Kidney (tissue), 14 donors: ENCODE results near the gene PRMT3. TPM values are rescaled to one million over a fixed set of nuclear protein-coding genes. Genes with fewer than 3 reads are reported as not detected.

Experiments
- DNase-seq, 5 donors: peaks; one replicate each; pipeline ENCODE4 v3.0.0-alpha.2; 2013 to 2020
- FAIRE-seq: peaks from 2 replicates; lab custom pipeline; 2012; peaks lifted over from hg19 to GRCh38; lab: Jason Lieb, UNC
- H3K27ac ChIP-seq, 2 donors: one replicate each; pipeline ENCODE4 v1.7.0; 2013; ENCODE audit warnings: low read depth in 2 of 2, low read length in 2 of 2, inconsistent platforms in 1 of 2
- H3K27me3 ChIP-seq: one replicate; pipeline ENCODE4 v1.7.1; 2013; ENCODE audit warnings: low read length, inconsistent platforms; ENCODE audit not compliant: control insufficient read depth, insufficient read depth
- H3K36me3 ChIP-seq, 3 donors: one replicate each; pipeline versions ENCODE4 v1.7.0 to v1.7.1; 2013; ENCODE audit warnings: low read length in 3 of 3, control low read depth in 1 of 3, inconsistent platforms in 1 of 3; ENCODE audit not compliant: insufficient read depth in 3 of 3, control insufficient read depth in 2 of 3
- H3K4me1 ChIP-seq, 3 donors: one replicate each; pipeline versions ENCODE4 v1.7.0 to v1.7.1; 2013; ENCODE audit warnings: low read length in 3 of 3, inconsistent platforms in 1 of 3, low read depth in 1 of 3; ENCODE audit not compliant: control insufficient read depth in 2 of 3, insufficient read depth in 2 of 3
- H3K4me3 ChIP-seq, 3 donors: one replicate each; pipeline versions ENCODE4 v1.7.0 to v1.8.1; 2013; ENCODE audit warnings: low read length in 3 of 3, control low read depth in 1 of 3, inconsistent platforms in 1 of 3
- H3K9ac ChIP-seq, 3 donors: one replicate each; pipeline versions ENCODE4 v1.7.0 to v1.7.1; 2013; ENCODE audit warnings: low read length in 3 of 3, control low read depth in 1 of 3, inconsistent platforms in 1 of 3
- H3K9me3 ChIP-seq, 3 donors: one replicate each; pipeline versions ENCODE4 v1.7.0 to v1.7.1; 2013; ENCODE audit warnings: low read length in 3 of 3, control low read depth in 1 of 3, inconsistent platforms in 1 of 3; ENCODE audit not compliant: control insufficient read depth in 2 of 3, insufficient read depth in 1 of 3
- intact Hi-C: fragments of 100-400 bp; cut with DNase I; formaldehyde crosslinking; loops from one replicate; pipeline ENCODE4 v1.11.1; 2022
- polyA plus RNA-seq: library from polyadenylated mRNA; stranded (reverse); fragments of 350-450 nt; fragmentation: Illumina TruSeq; extraction: RNeasy Lipid Tissue Mini Kit (QIAGEN cat#74804); gene quantifications from one replicate; pipeline ENCODE4 v1.2.3, GENCODE V29; 2014; ENCODE audit warnings: low read depth, low replicate concordance; ENCODE audit not compliant: insufficient read depth
- total RNA-seq: library from RNA; stranded (reverse); fragmentation: NEBNext Ultra II Directional; extraction: Animal tissue kit (Norgen Biotek cat#: 25700); gene quantifications from one replicate; pipeline ENCODE4 v1.2.1, GENCODE V29; 2021
- TF ChIP-seq, protein P1 (sequence below): IDR thresholded peaks from 3 replicates; pipeline ENCODE4 v1.5.1; 2012; ENCODE audit warnings: mild to moderate bottlenecking, moderate library complexity, borderline replicate concordance; ENCODE audit not compliant: insufficient read depth; ENCODE audit errors: extremely low read depth
- donor health status: control.
- donor health status: control.
- donor health status: control.
- donor health status: control.
- donor health status: control.
- donor health status: DM: yes; HTN: yes; CAD: no.
- donor health status: Normal renal cell carcinoma (clear cell type).

The PRMT3 gene
- total and polyA plus RNA-seq, 2 donors from 2014 or later, result 6.8 to 16.0 TPM

DNA sequence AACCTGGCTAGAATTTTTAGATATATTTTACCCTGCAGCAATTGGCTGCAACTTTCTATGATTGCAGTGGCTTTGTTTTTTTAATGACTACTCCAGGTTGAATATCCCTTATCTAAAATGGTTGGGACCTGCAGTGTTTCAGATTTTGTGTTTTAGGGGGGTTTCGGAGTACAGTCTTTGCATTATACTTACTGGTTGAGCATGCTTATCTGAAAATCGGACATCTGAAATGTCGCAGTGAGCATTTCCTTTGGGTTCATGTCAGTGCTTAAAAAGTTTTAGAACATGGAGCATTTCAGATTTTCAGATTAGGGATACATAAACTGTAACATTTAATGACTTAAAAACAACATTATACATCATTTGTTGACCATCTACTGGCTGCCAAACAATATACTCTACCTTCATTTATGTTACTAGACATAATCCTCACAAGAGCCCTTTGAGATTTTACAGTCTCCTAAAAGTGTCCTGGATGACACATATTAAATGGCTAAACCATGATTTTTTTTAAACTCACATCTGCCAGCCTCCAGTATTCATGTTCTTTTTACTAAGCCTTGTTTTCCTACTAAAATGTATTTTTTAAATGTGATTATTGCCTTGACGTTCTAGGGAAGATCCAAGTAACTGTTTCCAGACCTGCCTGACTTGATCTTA is 66.3 kb downstream of the PRMT3 start:
- Histone ChIP-seq H3K27me3 (no peaks in the 10 kb centered on the region), H3K4me1 (no peaks in the 10 kb centered on the region), H3K27ac (no peak overlapping the region), H3K4me3 (no peak overlapping the region), H3K9ac (no peak overlapping the region), H3K36me3 (no peaks in the 10 kb centered on the region), H3K9me3 (no peaks in the 10 kb centered on the region)
- DNase-seq (no peak), FAIRE-seq (no peak)
- TF ChIP-seq, protein P1, sequence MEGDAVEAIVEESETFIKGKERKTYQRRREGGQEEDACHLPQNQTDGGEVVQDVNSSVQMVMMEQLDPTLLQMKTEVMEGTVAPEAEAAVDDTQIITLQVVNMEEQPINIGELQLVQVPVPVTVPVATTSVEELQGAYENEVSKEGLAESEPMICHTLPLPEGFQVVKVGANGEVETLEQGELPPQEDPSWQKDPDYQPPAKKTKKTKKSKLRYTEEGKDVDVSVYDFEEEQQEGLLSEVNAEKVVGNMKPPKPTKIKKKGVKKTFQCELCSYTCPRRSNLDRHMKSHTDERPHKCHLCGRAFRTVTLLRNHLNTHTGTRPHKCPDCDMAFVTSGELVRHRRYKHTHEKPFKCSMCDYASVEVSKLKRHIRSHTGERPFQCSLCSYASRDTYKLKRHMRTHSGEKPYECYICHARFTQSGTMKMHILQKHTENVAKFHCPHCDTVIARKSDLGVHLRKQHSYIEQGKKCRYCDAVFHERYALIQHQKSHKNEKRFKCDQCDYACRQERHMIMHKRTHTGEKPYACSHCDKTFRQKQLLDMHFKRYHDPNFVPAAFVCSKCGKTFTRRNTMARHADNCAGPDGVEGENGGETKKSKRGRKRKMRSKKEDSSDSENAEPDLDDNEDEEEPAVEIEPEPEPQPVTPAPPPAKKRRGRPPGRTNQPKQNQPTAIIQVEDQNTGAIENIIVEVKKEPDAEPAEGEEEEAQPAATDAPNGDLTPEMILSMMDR, result no peak
- intact Hi-C loops, result no loop called here

GRCh38 chr11:20457001-20457799 is 69.7 kb downstream of the PRMT3 start:
- Histone ChIP-seq H3K9me3 (no peaks in the 10 kb centered on the region), H3K36me3 (no peaks in the 10 kb centered on the region), H3K4me1 (no peaks in the 10 kb centered on the region), H3K4me3 (no peak overlapping the region), H3K27me3 (no peaks in the 10 kb centered on the region), H3K27ac (no peak overlapping the region), H3K9ac (no peak overlapping the region)
- DNase-seq (no peak), FAIRE-seq (no peak)
- intact Hi-C loops, result no loop called here
- TF ChIP-seq, protein P1, result no peak

DNA sequence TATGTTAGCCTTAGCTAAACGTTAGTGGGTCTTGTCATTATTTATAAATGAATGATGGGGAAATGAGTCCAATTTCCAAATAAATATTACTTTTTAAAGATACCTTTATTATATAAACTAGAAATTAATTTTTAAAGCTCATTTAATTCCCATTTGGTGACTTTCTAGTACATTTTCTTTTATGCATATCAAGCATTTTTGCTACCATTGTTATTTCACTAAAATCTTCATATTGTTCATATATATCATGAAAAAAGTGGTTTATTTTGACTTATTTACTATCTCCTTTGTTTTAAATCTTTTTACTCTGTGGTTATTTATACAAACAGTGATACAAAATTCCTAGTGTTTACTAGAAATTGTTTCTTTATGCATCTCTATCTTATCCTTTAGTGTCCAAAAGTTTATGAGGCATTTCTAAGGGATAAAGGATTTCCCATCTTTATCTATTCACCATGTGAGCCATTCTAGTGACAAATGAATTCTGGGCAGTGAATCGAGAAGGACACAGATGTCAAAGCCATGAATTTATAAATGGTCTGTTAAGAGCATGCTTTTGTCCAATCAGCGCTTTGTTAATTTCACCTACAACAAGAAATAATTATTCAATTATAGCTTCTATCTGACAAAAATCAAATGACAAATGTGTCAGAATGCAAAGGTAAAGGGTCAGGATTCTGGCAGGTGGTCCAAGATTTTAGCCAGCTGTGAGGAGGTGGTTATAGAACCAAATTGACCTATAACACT is 70.6 kb downstream of the PRMT3 start:
- TF ChIP-seq, protein P1, result no peak
- Histone ChIP-seq H3K27ac (no peak overlapping the region), H3K4me3 (no peak overlapping the region), H3K9ac (no peak overlapping the region), H3K27me3 (no peaks in the 10 kb centered on the region), H3K36me3 (no peaks in the 10 kb centered on the region), H3K9me3 (no peaks in the 10 kb centered on the region), H3K4me1 (no peaks in the 10 kb centered on the region)
- intact Hi-C loops, result no loop called here
- no peak for FAIRE-seq
- no peak for DNase-seq
